SH-SY5Y (cell line): ENCODE results near the gene RAB40C.

Experiments
- GATA2 ChIP-seq: IDR thresholded peaks from 2 replicates; pipeline ENCODE4 v1.6.1; 2011; ENCODE audit warnings: mild to moderate bottlenecking, low read depth, low read length
- GATA3 ChIP-seq: IDR thresholded peaks from 2 replicates; pipeline ENCODE4 v1.6.1; 2011; ENCODE audit warnings: low read depth, mild to moderate bottlenecking, low read length, moderate library complexity

The RAB40C gene

DNA sequence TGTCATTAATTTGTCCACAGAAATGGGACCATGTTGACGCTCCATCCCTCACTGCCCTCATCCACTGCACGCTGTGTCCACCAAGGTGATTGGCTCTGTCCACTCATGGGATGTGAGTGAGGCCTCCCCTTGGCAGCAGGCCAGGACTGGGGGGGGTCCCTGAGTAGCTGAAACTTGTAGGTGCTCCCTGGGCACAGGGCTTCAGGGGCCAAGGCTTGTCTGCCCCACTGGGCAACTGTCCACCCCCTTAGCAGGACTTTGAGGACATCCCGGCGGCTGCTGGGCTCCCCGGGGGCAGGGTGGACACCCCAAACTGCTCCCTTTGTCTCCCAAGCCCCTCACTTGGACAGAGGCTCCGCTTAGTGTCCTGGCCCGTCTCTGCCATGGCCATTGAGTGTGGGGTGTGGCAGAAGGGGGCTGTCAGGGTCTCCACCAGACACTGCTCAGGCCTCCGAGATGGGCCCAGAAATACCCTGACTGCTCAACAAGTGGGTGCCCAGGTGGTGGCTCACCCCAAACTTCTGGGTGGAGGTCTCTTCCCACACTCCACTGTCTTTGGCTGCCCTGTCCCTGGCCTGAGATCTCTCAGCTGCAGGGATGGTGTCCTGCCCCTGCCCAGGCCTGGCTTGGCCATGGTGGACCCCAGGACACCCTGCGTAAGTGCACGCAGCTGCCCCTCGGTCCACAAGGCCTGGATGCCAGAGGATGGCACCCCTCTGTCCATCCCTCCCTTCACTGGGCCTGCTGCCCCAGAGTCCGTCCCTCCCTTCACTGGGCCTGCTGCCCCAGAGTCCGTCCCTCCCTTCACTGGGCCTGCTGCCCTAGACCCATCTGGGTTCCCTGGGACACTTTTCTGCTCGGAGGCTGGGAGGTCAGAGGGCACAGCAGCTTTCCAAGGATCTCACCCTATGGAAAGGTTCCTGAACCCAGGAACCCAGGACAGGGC lies 2.9 kb upstream of the RAB40C start:
- TF ChIP-seq GATA3 (no peak), GATA2 (no peak)

DNA sequence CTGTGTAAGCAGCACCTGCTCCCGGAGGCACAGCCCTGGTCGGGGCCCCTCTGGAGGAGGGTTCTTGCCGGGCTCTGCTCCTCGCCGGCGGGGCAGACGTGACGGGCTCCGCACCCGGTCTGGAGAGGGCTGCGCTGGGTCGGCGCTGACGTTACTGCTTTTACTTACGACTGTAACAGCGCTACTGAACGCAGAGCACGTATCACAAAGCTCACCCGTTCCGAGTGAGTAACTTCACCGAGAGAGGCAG lies 1.3 kb upstream of the RAB40C start:
- TF ChIP-seq GATA3, result no peak
- TF ChIP-seq GATA2, result no peak

DNA sequence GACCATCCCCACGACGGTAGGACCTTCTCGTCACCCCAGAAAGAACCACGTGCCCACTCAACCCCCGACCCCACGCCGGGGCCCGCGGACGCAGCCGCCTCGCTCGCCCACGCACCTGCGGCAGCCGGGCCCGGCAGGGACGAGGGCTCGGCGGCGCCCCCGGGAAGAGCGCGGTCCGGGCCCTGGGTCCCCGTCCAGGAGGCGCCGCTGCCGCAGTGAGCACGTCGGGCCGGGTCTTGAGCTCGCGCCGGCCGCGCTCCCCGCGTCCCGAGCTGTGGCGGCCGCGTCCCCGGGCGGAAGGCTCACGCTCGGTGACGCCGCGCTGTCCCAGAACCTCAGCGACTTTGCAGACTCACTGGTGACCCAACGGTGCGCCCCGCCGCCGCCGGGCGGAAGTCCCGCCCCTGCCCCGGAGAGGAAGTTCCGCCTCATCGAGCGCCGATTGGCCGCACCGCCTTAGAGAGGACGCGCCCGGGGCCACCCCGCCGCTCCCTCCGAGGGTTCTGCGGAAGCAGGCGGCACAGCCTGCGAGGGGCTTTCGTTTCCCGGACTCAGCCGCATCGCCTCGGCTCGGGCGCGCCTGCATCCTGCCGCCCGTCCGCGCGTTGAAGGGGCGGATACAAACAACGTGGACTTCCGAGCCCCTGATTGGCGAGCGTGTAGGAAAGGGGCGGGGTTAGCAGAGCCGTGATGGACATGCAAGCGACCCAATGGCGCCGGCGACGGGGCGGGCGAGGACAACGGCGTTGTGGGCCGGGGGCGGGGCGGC lies 793 bp upstream of the RAB40C start:
- TF ChIP-seq GATA2 (no peak), GATA3 (no peak)

DNA sequence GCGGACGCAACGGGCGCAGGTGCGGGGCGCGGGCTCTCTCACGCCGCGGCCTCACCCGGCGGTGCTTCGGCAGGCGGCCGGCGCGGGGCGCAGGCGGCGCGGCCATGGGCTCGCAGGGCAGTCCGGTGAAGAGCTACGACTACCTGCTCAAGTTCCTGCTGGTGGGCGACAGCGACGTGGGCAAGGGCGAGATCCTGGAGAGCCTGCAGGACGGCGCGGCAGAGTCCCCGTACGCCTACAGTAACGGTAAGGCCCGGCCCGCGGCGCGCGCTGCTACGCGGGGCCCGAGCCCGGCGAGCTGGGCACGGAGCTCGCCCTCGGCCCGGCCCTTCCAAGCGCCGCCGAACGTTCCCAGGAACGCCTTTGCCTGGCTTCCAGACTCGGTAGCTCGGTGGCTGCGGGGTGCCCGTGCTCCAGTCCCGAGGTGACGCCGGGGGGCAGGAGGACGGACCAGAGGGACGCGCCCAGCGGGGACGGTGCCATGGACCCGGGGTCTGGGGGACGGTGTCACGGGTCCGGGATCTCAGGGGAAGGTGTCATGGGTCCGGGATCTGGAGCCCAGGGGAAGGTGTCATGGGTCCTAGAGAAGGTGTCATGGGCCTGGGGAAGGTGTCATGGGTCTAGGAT lies 435 bp downstream of the RAB40C start:
- TF ChIP-seq GATA3 (no peak), GATA2 (no peak)

DNA sequence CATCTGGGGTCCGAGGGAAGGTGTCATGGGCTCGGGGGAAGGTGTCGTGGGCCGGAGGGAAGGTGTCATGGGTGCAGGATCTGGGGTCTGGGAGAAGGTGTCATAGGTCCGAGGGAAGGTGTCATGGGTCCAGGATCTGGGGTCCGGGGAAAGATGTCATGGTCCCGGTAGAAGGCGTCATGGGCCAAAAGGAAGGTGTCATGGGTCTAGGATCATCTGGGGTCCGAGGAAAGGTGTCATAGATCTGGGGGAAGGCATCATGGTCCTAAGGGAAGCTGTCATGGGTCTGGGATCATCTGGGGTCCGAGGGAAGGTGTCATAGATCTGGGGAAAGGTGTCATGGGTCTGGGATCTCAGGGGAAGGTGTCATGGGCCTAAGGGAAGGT lies 942 bp downstream of the RAB40C start:
- TF ChIP-seq GATA2, result no peak
- no peak for TF ChIP-seq GATA3

DNA sequence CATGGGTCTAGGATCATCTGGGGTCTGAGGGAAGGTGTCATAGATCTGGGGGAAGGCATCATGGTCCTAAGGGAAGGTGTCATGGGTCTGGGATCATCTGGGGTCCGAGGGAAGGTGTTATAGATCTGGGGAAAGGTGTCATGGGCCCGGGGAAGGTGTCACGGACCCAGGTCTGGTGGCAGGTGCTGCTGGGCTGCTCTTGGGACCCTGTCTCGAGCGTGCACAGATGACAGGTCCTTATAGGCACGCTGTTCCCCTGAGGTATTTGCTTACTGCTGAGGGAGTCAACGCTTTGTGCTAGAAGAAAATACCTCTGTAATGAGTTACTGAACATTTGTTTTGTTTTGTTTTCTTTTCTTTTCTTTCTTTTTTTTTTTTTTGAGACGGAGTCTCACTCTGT lies 1.4 kb downstream of the RAB40C start:
- TF ChIP-seq GATA2 (no peak), GATA3 (no peak)

DNA sequence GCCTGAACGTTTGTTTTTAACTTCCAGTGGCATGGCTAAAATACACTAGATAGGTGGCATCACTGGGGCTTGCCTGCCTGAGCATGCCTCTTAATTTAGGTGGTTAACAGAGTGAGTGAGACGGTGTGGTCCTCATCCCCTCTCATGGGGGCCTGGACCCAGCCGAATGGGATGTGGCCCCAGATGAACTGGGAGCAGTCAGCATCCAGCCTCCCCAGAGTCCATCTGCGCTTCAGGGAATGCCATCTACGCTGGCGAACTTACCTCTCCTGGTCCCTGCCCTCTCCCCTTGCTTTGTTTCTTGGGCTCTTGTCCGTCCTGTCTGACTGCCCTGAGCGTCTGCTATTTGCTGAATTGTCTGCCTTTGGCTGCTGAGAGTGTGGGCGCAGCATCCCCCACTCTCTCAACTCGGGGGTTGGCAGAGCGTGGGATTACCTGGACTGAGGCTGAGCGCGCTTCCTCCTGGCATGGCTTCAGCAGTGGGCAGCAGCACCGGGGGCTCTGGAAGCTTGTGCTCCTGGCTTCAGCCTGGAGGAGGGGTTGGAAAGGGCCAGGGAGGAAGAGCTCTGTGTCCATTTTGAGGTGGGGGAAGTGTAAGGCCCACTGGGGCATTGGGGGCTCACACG lies 2.1 kb downstream of the RAB40C start:
- no peak for TF ChIP-seq GATA3
- no peak for TF ChIP-seq GATA2

DNA sequence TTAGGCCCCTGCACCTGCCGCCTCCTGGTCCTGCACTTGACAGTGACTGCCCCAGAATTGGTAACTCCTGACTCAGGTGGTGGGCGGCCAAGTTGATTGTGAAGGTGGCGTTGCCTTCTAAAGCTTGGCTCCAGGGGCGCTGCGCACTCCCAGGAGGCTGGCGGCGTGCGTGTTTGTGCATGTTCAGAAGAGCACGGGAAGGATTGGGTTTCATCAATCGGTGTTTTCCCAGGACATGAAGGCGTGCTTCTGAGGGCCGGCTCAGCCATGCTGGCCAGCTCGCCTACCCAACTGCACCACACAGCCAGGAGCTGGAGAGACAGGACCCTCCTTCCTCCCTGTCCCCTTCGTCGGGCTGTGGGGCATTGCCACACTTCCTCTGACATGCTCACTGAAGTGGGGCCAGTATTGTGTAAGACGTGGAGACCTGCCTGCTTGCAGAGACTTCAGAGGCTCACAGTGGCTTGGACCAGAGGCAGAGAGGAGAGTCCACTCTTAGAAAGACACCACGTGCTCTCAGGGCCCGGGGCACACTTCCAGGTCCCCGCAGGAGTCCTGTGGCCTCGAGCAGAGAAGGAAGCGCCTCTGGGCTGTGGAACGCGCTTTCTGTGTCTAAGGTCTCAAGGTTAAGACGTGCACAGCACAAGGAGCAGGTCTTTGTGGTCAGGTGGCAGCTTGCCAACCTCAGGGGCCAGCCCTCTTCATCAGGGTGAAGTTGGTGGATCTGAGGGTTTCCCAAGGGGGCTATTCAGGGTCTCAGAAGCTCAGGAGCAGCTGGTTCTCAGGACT lies 2.8 kb downstream of the RAB40C start:
- TF ChIP-seq GATA3, result no peak
- TF ChIP-seq GATA2, result no peak

DNA sequence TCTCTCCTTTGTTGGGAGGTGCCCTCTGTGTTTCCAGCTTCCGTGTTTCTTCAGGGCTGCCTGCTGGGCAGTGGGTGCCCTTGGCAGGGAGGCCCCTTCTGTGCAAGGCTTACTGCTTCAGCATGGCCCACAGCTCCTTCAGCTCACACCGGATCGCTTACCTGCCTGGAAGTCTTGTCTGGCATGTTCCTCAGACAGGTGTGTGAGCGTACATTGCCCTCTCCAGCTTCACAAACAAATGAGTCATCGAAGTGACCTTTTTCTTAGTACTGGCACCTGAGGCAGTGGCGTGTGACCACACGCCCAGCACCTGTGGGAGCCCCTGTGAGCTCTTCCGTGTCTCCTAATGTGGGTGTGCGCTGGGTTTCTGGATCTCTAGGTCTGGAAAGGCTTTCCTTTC lies 3.5 kb downstream of the RAB40C start:
- no peak for TF ChIP-seq GATA3
- TF ChIP-seq GATA2, result no peak

DNA sequence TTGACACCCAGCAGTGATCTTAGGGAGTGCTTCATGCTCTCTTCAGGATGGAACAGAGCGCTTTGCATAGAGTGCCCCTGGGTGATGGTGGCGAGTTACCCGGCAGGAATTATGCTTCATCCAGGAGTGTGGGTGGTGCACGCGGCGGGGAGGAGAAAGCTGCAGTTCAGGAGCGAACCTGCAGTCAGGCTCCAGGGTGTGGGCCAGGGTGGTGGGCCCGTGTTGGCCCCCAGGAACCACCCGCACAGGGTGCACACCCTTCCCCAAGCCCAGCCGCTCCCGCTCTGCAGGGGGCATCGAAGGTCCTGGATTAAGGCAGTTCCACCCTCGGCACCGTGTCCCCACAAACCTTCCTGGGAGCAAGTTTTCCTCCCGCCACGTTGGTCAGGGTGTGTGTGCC lies 3.9 kb downstream of the RAB40C start:
- TF ChIP-seq GATA3 (no peak), GATA2 (no peak)

DNA sequence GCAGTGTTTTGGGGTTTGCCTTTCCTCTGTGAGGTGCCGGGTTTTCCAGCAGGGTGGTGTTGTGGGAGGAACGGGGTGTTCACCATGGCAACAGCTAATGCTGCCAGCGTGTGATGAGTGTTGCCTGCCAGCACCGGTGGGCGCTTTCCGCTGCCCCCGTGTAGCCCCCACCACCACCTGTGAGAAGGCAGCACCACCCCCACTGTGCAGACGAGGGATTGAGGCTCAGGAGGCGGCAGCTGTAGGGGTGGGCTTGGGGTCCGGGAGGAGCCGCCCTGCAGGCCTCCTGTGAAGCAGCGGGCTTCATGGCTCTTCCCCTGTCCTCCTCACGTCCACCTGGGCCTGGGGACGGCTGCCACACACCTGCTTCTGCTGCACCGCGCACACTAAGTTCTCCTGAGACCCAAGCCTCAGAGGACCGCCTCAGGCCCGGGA lies 5.2 kb downstream of the RAB40C start:
- TF ChIP-seq GATA3, result no peak
- no peak for TF ChIP-seq GATA2

DNA sequence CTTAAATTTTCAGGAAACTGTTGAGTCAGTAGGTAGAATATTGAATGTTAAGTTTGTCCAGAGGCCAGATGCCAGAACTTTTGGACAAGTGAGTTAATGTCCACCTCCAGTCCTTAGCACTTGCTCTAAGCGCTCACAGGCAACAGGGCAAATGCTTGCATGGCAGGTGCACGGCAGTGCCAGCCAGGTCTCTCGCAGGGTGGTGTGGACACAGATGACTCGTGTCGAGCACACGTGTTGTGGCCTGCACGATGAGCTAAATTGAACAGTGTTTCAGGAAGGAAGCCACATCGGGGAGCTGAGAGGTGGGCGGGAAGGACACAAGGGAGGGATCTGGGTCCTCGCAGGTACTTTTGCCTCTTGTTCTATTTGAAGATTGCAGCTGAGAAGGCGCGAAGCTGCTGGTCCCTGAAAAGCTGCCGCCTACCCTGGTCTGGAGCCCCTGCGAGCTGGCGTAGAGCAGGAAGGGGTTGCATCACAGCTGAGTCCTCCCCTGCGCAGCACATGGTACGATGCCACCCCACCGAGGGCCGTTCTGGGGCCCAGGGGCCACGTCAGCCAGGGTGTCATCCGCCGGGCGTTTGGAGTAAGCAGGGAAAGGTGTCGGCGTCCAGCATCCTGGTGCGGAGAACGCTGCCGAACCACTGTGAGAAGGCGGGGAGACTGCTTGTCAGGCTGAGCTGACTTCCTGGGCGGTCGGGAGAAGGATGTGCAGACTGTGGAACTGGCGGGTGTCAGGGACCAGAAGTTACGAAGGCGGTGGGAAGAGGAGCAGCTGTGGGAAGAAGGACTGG lies 6.3 kb downstream of the RAB40C start:
- TF ChIP-seq GATA3, result no peak
- TF ChIP-seq GATA2, result no peak

DNA sequence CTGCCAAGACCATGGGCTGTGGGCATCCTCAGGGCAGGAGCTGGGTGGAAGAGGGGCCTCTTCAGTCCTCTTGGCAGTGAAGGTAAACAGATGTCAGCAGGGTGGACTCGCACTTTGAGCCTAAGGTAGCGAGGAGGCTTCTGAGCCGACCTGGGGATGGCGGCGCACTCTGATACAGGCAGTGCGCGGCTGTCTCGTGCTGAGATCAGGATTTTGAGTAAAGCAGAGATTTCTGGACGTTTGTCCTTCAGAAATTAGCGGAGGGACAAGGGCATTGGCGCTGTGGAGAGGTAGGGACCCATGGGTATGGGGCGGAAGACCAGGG lies 6.8 kb downstream of the RAB40C start:
- TF ChIP-seq GATA2 (no peak), GATA3 (no peak)
